IMR-90 (cell line): ENCODE data around the gene IL17D. TPM values are rescaled to one million over a fixed set of nuclear protein-coding genes. Genes with fewer than 3 reads are reported as not detected.

ENCODE experiments used
- ATAC-seq: fragments of 200-7000 bp; cut with Tn5 transposase; 2 replicates; pipeline ENCODE4 v1.9.1; 2020; ENCODE audit warnings: low read depth, mild to moderate bottlenecking, moderate library complexity
- BruUV-seq: library from RNA; stranded (reverse); fragments of 400-500 nt; replicated peaks from 2 replicates; lab custom pipeline; 2021; lab: Mats Ljungman, UMichigan
- CTCF ChIA-PET: fragments of 300-600 bp; formaldehyde crosslinking; extraction: SDS; loops from one replicate; lab custom pipeline; 2021; ENCODE audit warnings: antibody characterized with exemption; lab: Yijun Ruan, JAX
- POLR2A ChIA-PET: fragments of 300-600 bp; sonication (Branson Sonifier 250); formaldehyde crosslinking; loops from one replicate; lab custom pipeline; 2022; ENCODE audit warnings: antibody characterized with exemption; ENCODE audit not compliant: unreplicated experiment; lab: Charles Lee
- DNase-seq: peaks from one replicate; pipeline ENCODE4 v3.0.0; 2013
- H2AFZ ChIP-seq: replicated peaks from 2 replicates; pipeline ENCODE3; 2013; ENCODE audit warnings: low read length, mild to moderate bottlenecking; ENCODE audit not compliant: poor library complexity
- H2AK5ac ChIP-seq: 2 replicates; pipeline ENCODE4 v1.6.1; 2013; ENCODE audit warnings: low read depth, low read length, inconsistent platforms
- H2AK9ac ChIP-seq: replicated peaks from 2 replicates; pipeline ENCODE3; 2013; ENCODE audit warnings: mild to moderate bottlenecking, low read depth, low read length, moderate library complexity; ENCODE audit not compliant: poor library complexity
- H2BK120ac ChIP-seq: 2 replicates; pipeline ENCODE4 v1.6.1; 2013; ENCODE audit warnings: low read depth, low read length, inconsistent platforms
- H2BK15ac ChIP-seq: 3 replicates; pipeline ENCODE4 v1.6.1; 2013; ENCODE audit warnings: low read depth, low read length, inconsistent platforms
- H2BK20ac ChIP-seq: 2 replicates; pipeline ENCODE4 v1.6.1; 2013; ENCODE audit warnings: low read depth, mild to moderate bottlenecking, inconsistent platforms, low read length, moderate library complexity
- H2BK5ac ChIP-seq: 2 replicates; pipeline ENCODE4 v1.6.1; 2013; ENCODE audit warnings: mild to moderate bottlenecking, low read depth, low read length, inconsistent platforms; ENCODE audit not compliant: poor library complexity, severe bottlenecking
- H3K14ac ChIP-seq: replicated peaks from 2 replicates; pipeline ENCODE4 v1.6.1; 2013; ENCODE audit warnings: low read depth, low read length, inconsistent platforms
- H3K18ac ChIP-seq: 2 replicates; pipeline ENCODE4 v1.6.1; 2013; ENCODE audit warnings: low read depth, low read length, control low read depth
- H3K23ac ChIP-seq: 2 replicates; pipeline ENCODE4 v1.6.1; 2013; ENCODE audit warnings: low read depth, low read length, inconsistent platforms
- H3K27ac ChIP-seq: 2 replicates; pipeline ENCODE4 v1.5.1; 2013; ENCODE audit warnings: mild to moderate bottlenecking, control low read depth, low read length; ENCODE audit not compliant: insufficient read depth
- H3K27me3 ChIP-seq: 2 replicates; pipeline ENCODE4 v1.6.1; 2013; ENCODE audit warnings: low read length; ENCODE audit not compliant: control insufficient read depth, insufficient read depth
- H3K36me3 ChIP-seq: 2 replicates; pipeline ENCODE4 v1.6.1; 2013; ENCODE audit warnings: low read length, mixed read lengths; ENCODE audit not compliant: control insufficient read depth, insufficient read depth
- H3K4ac ChIP-seq: 2 replicates; pipeline ENCODE4 v1.6.1; 2013; ENCODE audit warnings: low read depth, low read length, inconsistent platforms
- H3K4me1 ChIP-seq: 2 replicates; pipeline ENCODE4 v1.6.1; 2013; ENCODE audit warnings: low read length, mixed read lengths; ENCODE audit not compliant: control insufficient read depth, insufficient read depth
- H3K4me2 ChIP-seq: 2 replicates; pipeline ENCODE4 v1.6.1; 2013; ENCODE audit warnings: low read depth, mild to moderate bottlenecking, control low read depth, low read length, moderate library complexity
- H3K4me3 ChIP-seq: 2 replicates; pipeline ENCODE4 v1.5.1; 2013; ENCODE audit warnings: low read depth, mild to moderate bottlenecking, control low read depth, low read length, moderate library complexity; ENCODE audit not compliant: insufficient read depth
- H3K56ac ChIP-seq: 2 replicates; pipeline ENCODE4 v1.6.1; 2013; ENCODE audit warnings: low read length, inconsistent platforms; ENCODE audit not compliant: insufficient read depth; ENCODE audit errors: extremely low read depth
- H3K79me1 ChIP-seq, 2 experiments: 2 replicates each; pipeline ENCODE4 v1.6.1; 2013; ENCODE audit warnings: low read length in 2 of 2, inconsistent platforms in 1 of 2, low read depth in 1 of 2
- H3K9ac ChIP-seq: 2 replicates; pipeline ENCODE4 v1.6.1; 2013; ENCODE audit warnings: low read depth, low read length, control low read depth
- H3K9me1 ChIP-seq: 2 replicates; pipeline ENCODE4 v1.6.1; 2013; ENCODE audit warnings: low read length, inconsistent platforms; ENCODE audit not compliant: insufficient read depth
- H3K9me3 ChIP-seq: 2 replicates; pipeline ENCODE4 v1.6.1; 2013; ENCODE audit warnings: low read length; ENCODE audit not compliant: control insufficient read depth, insufficient read depth
- H4K20me1 ChIP-seq: 2 replicates; pipeline ENCODE4 v1.6.1; 2013; ENCODE audit warnings: low read length, inconsistent platforms; ENCODE audit not compliant: insufficient read depth
- H4K5ac ChIP-seq: 2 replicates; pipeline ENCODE4 v1.6.1; 2013; ENCODE audit warnings: mild to moderate bottlenecking, low read depth, low read length, control low read depth
- H4K8ac ChIP-seq, 2 experiments: 2 replicates each; pipeline ENCODE4 v1.6.1; 2013; ENCODE audit warnings: low read depth in 2 of 2, low read length in 2 of 2, control low read depth in 1 of 2, inconsistent platforms in 1 of 2
- H4K91ac ChIP-seq: 2 replicates; pipeline ENCODE4 v1.6.1; 2013; ENCODE audit warnings: low read depth, low read length, inconsistent platforms; ENCODE audit not compliant: insufficient read depth
- BHLHE40 ChIP-seq: fragments of 150-350 bp; IDR thresholded peaks from 2 replicates; pipeline ENCODE4 v1.6.1; 2016; ENCODE audit warnings: mild to moderate bottlenecking, low read depth, low read length
- CEBPB ChIP-seq: IDR thresholded peaks from 2 replicates; pipeline ENCODE4 v1.6.1; 2012; ENCODE audit warnings: low read depth, low read length, improper control_type of control experiment
- CHD1 ChIP-seq: IDR thresholded peaks from 2 replicates; pipeline ENCODE4 v1.6.1; 2012; ENCODE audit warnings: low read depth, low read length, improper control_type of control experiment
- CTCF ChIP-seq: conservative IDR thresholded peaks from 2 replicates; pipeline ENCODE4 v1.5.1; 2012; ENCODE audit warnings: mild to moderate bottlenecking, low read depth, low read length, improper control_type of control experiment
- ELK1 ChIP-seq: fragments of 150-350 bp; IDR thresholded peaks from 2 replicates; pipeline ENCODE4 v1.6.1; 2016; ENCODE audit warnings: low read depth, mild to moderate bottlenecking, low read length, moderate library complexity, borderline replicate concordance
- FOS ChIP-seq: fragments of 150-350 bp; IDR thresholded peaks from 2 replicates; pipeline ENCODE4 v1.6.1; 2016; ENCODE audit warnings: low read depth, low read length
- MAFK ChIP-seq: IDR thresholded peaks from 2 replicates; pipeline ENCODE4 v1.6.1; 2012; ENCODE audit warnings: low read depth, low read length, improper control_type of control experiment
- MAZ ChIP-seq: IDR thresholded peaks from 2 replicates; pipeline ENCODE4 v1.6.1; 2012; ENCODE audit warnings: low read depth, mild to moderate bottlenecking, low read length, improper control_type of control experiment, moderate library complexity, borderline replicate concordance
- MXI1 ChIP-seq: IDR thresholded peaks from 2 replicates; pipeline ENCODE4 v1.6.1; 2012; ENCODE audit warnings: low read depth, mild to moderate bottlenecking, low read length, moderate library complexity, borderline replicate concordance
- NFE2L2 ChIP-seq: fragments of 150-350 bp; IDR thresholded peaks from 2 replicates; pipeline ENCODE4 v1.6.1; 2016; ENCODE audit warnings: low read depth, mild to moderate bottlenecking, low read length
- POLR2A ChIP-seq: IDR thresholded peaks from 2 replicates; pipeline ENCODE4 v1.6.1; 2012; ENCODE audit warnings: mild to moderate bottlenecking, low read depth, low read length
- RAD21 ChIP-seq: IDR thresholded peaks from 2 replicates; pipeline ENCODE4 v1.6.1; 2012; ENCODE audit warnings: low read length, improper control_type of control experiment
- RCOR1 ChIP-seq: IDR thresholded peaks from 2 replicates; pipeline ENCODE4 v1.6.1; 2012; ENCODE audit warnings: mild to moderate bottlenecking, low read length, improper control_type of control experiment; ENCODE audit not compliant: insufficient replicate concordance
- SMC3 ChIP-seq: fragments of 150-350 bp; IDR thresholded peaks from 2 replicates; pipeline ENCODE4 v1.6.1; 2016; ENCODE audit warnings: low read depth, mild to moderate bottlenecking, antibody characterized with exemption, low read length, moderate library complexity
- USF2 ChIP-seq: fragments of 150-350 bp; IDR thresholded peaks from 2 replicates; pipeline ENCODE4 v1.6.1; 2017; ENCODE audit warnings: mild to moderate bottlenecking, antibody characterized with exemption, low read length, low read depth
- WGBS, 2 experiments: methylation state at CpG; one replicate each; pipeline versions ENCODE4 v1.1.5 to v1.1.7; 2013; ENCODE audit warnings: missing lambda C conversion rate in 2 of 2; ENCODE audit not compliant: insufficient read length in 1 of 2; ENCODE audit errors: extremely low coverage in 2 of 2; 5-methylcytosine and 5-hydroxymethylcytosine counted together
- dilution Hi-C: fragments of 300-500 bp; cut with HindIII; formaldehyde crosslinking; loops from one replicate; pipeline ENCODE4 v1.14.3; 2018; ENCODE audit warnings: low sequenced_read_pairs; ENCODE audit not compliant: unreplicated experiment
- in situ Hi-C: fragments of 300-500 bp; cut with MboI; formaldehyde crosslinking; loops from 3 replicates; pipeline ENCODE4 v1.14.3; 2019; ENCODE audit warnings: low sequenced_read_pairs, inconsistent platforms, mixed read lengths
- intact Hi-C: fragments of 100-400 bp; cut with micrococcal nuclease; formaldehyde crosslinking; loops from 2 replicates; pipeline ENCODE4 v1.10.0; 2022
- polyA plus RNA-seq, 3 experiments: library from polyadenylated mRNA; depleted of rRNA; stranded (reverse); fragments of >200 nt; gene quantifications; 2 replicates each; pipeline ENCODE4 v1.2.3, GENCODE V29; 2012; ENCODE audit warnings: low replicate concordance in 1 of 3
- total RNA-seq: library from RNA; depleted of rRNA; stranded (reverse); fragments of >200 nt; gene quantifications from 2 replicates; pipeline ENCODE4 v1.2.3, GENCODE V29; 2012

The IL17D gene
- total and polyA plus RNA-seq, 2 of the 4 experiments (the other 2 are of a cell fraction), result 0.72 to 1.4 TPM

DNA sequence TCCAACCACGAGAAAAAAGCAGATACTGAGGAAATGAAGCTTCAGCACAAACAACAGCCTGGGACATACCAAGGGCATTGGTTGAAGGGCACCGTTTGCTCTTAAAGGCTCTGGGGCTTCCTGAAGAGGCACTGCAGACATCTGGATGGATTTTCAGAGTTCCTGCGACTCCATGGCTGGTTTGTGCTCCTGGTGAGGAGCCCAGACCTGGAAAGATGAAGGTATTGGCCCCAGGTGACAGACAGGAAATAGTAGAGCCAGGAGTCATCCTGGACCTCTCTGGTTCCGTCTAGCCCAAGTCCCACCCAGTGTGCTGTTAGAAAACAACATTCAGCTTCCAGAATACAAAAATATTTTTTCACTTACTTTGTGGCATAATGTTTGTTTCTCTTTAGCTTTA, 6.3 kb downstream of the IL17D start:
- Histone ChIP-seq H4K8ac (no peak overlapping the region), H3K4me1 (peaks cover 7% of the 10 kb centered on the region), H3K9me1 (no peaks in the 10 kb centered on the region), H2BK15ac (no peak overlapping the region), H3K9me3 (no peaks in the 10 kb centered on the region), H2BK120ac (no peak overlapping the region), H3K23ac (no peak overlapping the region), H3K9ac (no peak overlapping the region), H3K4me2 (no peak overlapping the region), H3K14ac (no peak overlapping the region), H2AK9ac (no peak overlapping the region), H3K4ac (no peak overlapping the region), H3K79me1 (no peaks in the 10 kb centered on the region), H3K27me3 (peaks cover 2% of the 10 kb centered on the region), H4K20me1 (no peaks in the 10 kb centered on the region), H4K91ac (no peak overlapping the region), H2AFZ (no peak overlapping the region), H4K5ac (no peak overlapping the region), H3K56ac (no peak overlapping the region), H3K18ac (no peak overlapping the region), H3K36me3 (no peaks in the 10 kb centered on the region), H3K4me3 (no peak overlapping the region), H3K27ac (no peak overlapping the region), H2AK5ac (no peak overlapping the region), H2BK20ac (no peak overlapping the region), H2BK5ac (no peak overlapping the region)
- no peak for TF ChIP-seq BHLHE40
- no peak for TF ChIP-seq USF2
- TF ChIP-seq CEBPB, result no peak
- TF ChIP-seq ELK1, result no peak
- no peak for TF ChIP-seq POLR2A
- no peak for TF ChIP-seq CHD1
- no peak for TF ChIP-seq FOS
- TF ChIP-seq MXI1, result no peak
- TF ChIP-seq NFE2L2, result no peak
- no peak for TF ChIP-seq CTCF
- TF ChIP-seq SMC3, result no peak
- no peak for TF ChIP-seq MAFK
- TF ChIP-seq RCOR1, result no peak
- TF ChIP-seq MAZ, result no peak
- no peak for TF ChIP-seq RAD21
- dilution Hi-C loops, result no loop called here
- no CpG with 5 or more reads among the region's 4 CpGs for WGBS, 2 experiments
- CTCF ChIA-PET, result no interaction called here
- no peak for ATAC-seq
- intact Hi-C loops, result loop anchor here (5.0 kb wide), 1 partner anchor 768 kb away; no protein-coding TSS in a partner anchor
- no TSS peak for BruUV-seq
- POLR2A ChIA-PET, result no interaction called here
- no peak for DNase-seq
- in situ Hi-C loops, result loop anchor here (5.0 to 25.0 kb wide), 3 partner anchors 118 to 522 kb away; partner anchors contain the start of gene GJB2
